Measurements from ENCODE around the gene DGCR2. TPM values are rescaled to one million over a fixed set of nuclear protein-coding genes. Genes with fewer than 3 reads are reported as not detected.
"Not testable (repeated sequence)": the region's sequence is repeated elsewhere in the genome, so short reads cannot be mapped to it uniquely, and the experiment has no call there.

Gene DGCR2
- total RNA-seq, 2 donors from 2014 or later, result 29.6 to 34.6 TPM

DNA sequence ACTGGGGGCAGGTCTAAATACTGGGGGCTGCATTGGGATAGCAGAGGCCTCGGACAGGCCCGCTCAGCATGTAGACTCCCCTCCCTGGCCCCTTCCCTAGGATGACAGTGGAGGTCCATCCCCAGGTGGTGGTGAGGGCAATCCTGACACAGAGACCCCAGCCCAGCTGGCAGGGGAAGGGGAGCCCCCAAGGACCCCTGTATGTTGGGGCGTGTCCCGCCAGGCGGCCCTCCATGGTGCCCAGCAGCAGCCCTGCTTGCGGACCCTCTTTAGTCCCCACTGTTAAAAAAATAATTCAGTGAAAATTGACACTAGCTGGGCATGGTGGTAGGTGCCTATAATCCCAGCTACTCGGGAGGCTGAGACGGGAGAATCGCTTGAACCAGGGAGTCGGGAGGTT lies 98.3 kb downstream of the DGCR2 start:
- H3K27me3 Mint-ChIP-seq, result peaks cover 10 to 16% of the 10 kb centered on the region in 2 donors
- H3K4me1 Mint-ChIP-seq (ENCODE audit: low read depth in 2 of 2); H3K4me3 Mint-ChIP-seq; H3K9me3 Mint-ChIP-seq; DNase-seq (ENCODE audit: low spot score); H3K36me3 Mint-ChIP-seq; ATAC-seq; H3K27ac Mint-ChIP-seq: not testable (repeated sequence)

DNA sequence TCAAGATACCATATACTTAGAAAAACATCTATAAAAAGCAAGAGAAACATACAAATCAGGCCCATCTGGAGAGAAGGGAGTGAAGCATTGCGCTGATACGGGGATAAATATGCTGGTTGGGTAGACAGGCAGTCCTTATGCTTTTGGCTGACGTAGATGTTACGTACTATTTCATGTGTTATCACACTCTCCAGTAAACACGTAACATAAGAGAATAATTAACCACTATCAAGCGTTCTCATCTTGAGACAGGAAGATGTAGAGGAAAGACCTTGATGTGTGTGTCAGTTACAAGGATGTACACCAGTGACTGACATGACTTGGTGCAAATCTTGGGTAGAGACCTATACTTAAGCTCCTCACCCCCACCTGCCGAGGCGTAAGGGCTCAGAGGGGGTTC lies 99.5 kb downstream of the DGCR2 start:
- H3K4me1 Mint-ChIP-seq (ENCODE audit: low read depth in 2 of 2), result no peaks in the 10 kb centered on the region
- no peak overlapping the region for H3K4me3 Mint-ChIP-seq
- no peak for ATAC-seq
- H3K36me3 Mint-ChIP-seq, result no peaks in the 10 kb centered on the region
- H3K27ac Mint-ChIP-seq, result no peak overlapping the region
- H3K9me3 Mint-ChIP-seq, result no peaks in the 10 kb centered on the region
- peaks cover 7 to 16% of the 10 kb centered on the region in 2 donors for H3K27me3 Mint-ChIP-seq
- DNase-seq (ENCODE audit: low spot score), result no peak

DNA sequence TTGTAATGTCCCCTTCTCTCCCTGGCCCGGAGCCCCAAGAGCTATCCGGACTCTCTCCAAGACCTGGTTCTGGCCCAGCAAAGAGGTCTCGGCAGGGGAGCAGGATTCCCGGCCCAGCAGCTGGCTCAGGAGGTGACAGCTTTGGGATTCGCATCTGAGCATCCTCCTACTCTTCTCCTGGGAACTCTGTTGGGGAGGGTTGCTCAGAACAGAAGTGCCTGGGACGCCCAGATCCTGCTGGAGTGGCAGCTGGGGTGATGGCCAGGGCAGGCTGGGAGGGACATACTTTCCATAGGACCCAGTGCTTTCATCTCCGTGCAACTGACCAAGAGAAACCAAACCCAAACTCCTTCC lies 102.6 kb downstream of the DGCR2 start:
- Mint-ChIP-seq H3K9me3 (no peaks in the 10 kb centered on the region), H3K4me3 (no peak overlapping the region), H3K27ac (no peak overlapping the region), H3K36me3 (no peaks in the 10 kb centered on the region), H3K4me1 (ENCODE audit: low read depth in 2 of 2) (no peaks in the 10 kb centered on the region), H3K27me3 (peaks cover 3 to 8% of the 10 kb centered on the region in 2 donors)
- DNase-seq (ENCODE audit: low spot score) (no peak), ATAC-seq (no peak)

DNA sequence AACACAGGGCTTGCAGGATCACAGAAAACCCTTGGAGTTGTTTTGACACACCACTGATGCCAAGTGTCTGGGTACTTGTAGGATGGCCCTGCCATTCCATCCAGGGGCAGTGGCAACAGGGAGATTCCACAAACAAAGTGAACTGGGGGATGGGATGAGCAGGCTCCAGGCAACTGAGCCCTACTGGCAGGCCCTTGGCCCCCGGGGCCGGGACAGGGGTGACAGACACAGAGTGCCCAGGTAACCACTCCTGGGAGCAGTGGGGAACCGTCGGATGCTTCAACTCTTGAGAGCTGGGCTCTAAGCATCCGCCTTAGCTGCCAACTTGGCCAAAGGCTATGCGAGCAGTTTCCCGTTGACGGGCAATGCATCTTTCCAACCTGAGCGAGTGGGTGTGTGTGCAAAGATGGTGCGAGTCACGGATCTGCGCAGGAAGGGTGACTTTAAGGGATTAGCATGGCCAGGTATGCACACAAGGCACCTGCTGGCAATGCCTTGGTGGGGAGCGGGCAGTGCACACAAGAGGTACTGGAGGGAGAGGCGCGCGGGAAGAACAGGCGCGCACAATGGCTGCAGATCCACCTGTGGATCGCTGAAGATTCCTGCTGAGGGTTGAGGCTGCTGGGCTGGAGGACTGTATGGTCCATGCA lies 103.1 kb downstream of the DGCR2 start:
- DNase-seq (ENCODE audit: low spot score) (no peak), ATAC-seq (peak in 1 of 2 donors; percentile 26)
- Mint-ChIP-seq H3K4me1 (ENCODE audit: low read depth in 2 of 2) (no peaks in the 10 kb centered on the region), H3K27me3 (peaks cover 3 to 8% of the 10 kb centered on the region in 2 donors), H3K27ac (no peak overlapping the region), H3K4me3 (no peak overlapping the region), H3K9me3 (no peaks in the 10 kb centered on the region), H3K36me3 (no peaks in the 10 kb centered on the region)

DNA sequence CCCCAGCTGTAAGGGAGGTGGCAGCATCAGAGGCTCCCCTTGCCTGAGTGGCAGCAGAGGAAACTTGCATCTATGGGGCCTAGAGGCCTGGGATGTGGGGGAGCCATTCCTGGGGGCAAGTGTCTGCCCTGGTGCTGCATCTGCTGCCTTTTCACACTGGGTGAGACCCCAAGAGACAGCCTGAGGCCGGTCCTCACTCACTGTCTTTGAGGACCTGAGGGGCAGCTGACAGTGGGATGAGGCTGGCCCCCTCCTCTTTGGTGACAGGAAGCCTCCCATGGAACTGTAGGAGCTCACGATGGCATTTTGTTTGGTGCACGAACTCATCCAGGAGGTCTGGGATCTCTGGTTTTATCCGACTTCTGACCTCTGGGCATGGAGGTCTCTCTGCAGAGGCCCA lies 104.0 kb downstream of the DGCR2 start:
- no peaks in the 10 kb centered on the region for H3K36me3 Mint-ChIP-seq
- no peaks in the 10 kb centered on the region for H3K9me3 Mint-ChIP-seq
- DNase-seq (ENCODE audit: low spot score), result no peak
- peaks cover 3 to 8% of the 10 kb centered on the region in 2 donors for H3K27me3 Mint-ChIP-seq
- ATAC-seq, result no peak
- no peaks in the 10 kb centered on the region for H3K4me1 Mint-ChIP-seq (ENCODE audit: low read depth in 2 of 2)
- no peak overlapping the region for H3K27ac Mint-ChIP-seq
- H3K4me3 Mint-ChIP-seq, result no peak overlapping the region

DNA sequence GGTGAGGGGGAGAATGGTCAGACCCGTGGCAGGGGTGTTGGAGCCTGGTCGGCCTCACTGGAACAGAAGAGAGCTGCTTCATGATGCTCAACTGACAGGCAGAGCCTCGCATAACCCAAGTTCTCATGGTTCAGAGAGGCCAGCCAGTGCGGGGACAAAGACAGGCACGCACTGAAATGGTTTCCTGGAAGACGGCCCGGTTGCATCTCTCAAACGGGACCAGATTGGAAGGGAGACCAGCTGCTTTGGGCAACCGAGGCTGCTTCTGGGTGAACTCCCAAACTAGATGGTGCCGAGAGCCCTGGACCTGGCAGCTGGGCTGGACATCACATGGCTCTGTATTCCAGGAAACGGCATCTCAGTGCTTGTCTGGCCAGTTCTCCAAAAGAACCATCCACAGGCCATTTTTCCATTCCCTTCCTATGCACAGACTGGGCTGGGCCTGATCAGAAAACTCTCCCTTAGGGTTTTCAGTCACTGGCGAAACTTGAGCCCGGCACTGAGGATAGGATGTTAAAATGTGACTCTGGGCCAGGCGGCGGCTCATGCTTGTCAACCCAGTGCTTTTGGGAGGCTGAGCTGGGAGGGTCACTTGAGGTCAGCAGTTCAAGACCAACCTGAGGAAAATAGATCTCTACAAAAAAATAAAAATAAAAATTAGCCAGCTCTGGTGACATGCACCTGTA lies 106.0 kb downstream of the DGCR2 start:
- Mint-ChIP-seq H3K9me3 (no peaks in the 10 kb centered on the region), H3K27me3 (peaks cover 8 to 10% of the 10 kb centered on the region in 2 donors), H3K4me3 (no peak overlapping the region), H3K36me3 (no peaks in the 10 kb centered on the region), H3K27ac (no peak overlapping the region), H3K4me1 (ENCODE audit: low read depth in 2 of 2) (no peaks in the 10 kb centered on the region)
- DNase-seq (ENCODE audit: low spot score) (no peak), ATAC-seq (peak in 1 of 2 donors; percentile 28)

DNA sequence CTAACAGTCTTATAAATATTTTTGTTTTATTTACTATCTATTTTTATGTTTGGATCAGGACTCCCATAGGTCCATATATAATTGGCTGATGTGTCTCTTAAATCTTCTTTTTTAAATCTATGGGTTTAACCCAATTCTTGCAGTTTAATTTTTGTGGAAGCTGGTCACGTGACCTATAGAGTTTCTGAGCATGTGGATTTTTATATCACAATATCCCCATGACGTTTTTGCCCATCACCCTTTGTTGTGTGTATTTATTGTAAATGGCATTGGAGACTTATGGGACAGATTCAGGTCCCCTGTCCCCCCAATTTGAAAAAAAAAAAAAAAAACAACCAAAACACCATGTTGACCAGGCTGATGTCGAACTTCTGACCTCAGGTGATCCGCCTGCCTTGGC lies 107.3 kb downstream of the DGCR2 start:
- Mint-ChIP-seq H3K36me3 (no peaks in the 10 kb centered on the region), H3K9me3 (no peaks in the 10 kb centered on the region), H3K4me1 (ENCODE audit: low read depth in 2 of 2) (no peaks in the 10 kb centered on the region), H3K27me3 (peaks cover 9 to 11% of the 10 kb centered on the region in 2 donors), H3K27ac (no peak overlapping the region), H3K4me3 (no peak overlapping the region)
- DNase-seq (ENCODE audit: low spot score) (no peak), ATAC-seq (no peak)

DNA sequence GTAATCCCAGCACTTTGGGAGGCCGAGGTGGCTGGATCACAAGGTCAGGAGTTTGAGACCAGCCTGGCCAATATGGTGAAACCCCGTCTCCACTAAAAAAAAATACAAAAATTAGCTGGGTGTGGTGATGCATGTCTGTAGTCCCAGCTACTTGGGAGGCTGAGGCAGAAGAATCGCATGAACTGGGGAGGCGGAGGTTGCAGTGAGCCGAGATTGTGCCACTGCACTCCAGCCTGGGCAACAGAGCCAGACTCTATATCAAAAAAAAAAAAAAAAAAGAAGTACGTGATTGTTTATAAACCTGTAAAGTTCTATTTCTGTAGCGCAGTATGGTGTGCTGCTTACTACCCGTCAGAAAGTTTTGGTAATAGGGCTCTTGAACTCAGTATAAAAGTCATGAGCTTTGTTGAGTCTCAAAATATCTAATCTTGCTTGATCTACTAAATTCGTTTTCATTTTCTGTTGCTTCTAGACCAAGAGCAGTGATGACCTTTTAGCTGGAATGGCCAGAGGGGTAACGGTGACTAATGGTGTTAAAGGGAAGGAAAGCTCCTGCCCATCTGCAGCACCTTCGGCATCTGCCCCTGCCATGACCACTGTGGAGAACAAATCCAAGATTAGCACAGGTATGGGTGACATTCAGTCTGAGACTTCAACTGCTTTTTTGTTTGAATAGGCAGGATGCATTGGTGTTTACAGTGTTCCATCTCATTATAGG lies 108.2 kb downstream of the DGCR2 start:
- not testable (repeated sequence) for H3K4me3 Mint-ChIP-seq; H3K36me3 Mint-ChIP-seq; DNase-seq (ENCODE audit: low spot score); H3K27ac Mint-ChIP-seq; H3K4me1 Mint-ChIP-seq (ENCODE audit: low read depth in 2 of 2); H3K9me3 Mint-ChIP-seq; ATAC-seq
- peaks cover 8 to 11% of the 10 kb centered on the region in 2 donors for H3K27me3 Mint-ChIP-seq

DNA sequence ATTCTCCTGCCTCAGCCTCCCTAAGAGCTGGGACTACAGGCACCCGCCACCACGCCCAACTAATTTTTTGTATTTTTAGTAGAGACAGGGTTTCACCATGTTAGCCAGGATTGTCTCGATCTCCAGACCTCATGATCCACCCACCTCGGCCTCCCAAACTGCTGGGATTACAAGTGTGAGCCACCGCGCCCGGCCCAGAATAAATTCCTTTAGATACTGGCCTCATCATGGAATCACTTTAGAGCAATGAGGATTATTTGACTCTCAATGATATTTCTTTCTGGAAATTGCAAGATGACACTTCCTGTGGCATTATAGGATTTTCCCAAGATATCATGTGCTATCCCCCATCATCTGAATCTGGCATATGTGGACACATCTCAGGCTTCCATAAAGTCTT lies 108.8 kb downstream of the DGCR2 start:
- H3K36me3 Mint-ChIP-seq; H3K27ac Mint-ChIP-seq; DNase-seq (ENCODE audit: low spot score); H3K4me3 Mint-ChIP-seq; H3K9me3 Mint-ChIP-seq; ATAC-seq; H3K4me1 Mint-ChIP-seq (ENCODE audit: low read depth in 2 of 2): not testable (repeated sequence)
- H3K27me3 Mint-ChIP-seq, result peaks cover 11 to 16% of the 10 kb centered on the region in 2 donors

DNA sequence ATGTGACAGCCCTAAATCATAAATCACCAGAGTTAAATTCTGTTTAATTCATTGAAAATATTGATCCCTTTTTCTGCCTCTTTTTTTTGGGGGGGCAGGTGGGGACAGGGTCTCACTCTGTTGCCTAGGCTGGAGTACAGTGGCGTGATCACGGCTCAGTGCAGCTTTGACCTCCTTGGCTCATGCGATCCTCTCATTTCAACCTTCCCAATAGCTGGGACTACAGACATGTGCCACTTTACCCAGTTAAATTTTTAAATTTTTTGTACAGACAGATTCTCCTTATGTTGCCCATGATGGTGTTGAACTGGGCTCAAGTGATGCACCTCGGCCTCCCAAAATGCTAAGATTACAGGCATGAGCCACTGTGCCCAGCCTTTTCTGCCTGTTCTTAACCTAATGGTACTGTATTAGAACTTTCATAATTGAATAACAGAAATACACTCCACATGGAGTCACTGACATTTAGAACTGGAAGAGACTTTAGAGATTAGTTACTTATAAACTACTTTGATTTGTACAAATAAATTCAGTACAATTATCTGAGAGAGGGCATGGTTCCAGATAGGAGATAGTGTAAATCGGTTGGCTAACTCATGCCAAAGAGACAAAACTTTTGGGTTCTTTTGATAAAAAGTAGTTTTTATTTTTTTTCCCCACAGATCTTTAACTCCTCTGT lies 109.8 kb downstream of the DGCR2 start:
- DNase-seq (ENCODE audit: low spot score) (no peak), ATAC-seq (no peak)
- no peaks in the 10 kb centered on the region for H3K36me3 Mint-ChIP-seq
- no peak overlapping the region for H3K27ac Mint-ChIP-seq
- no peaks in the 10 kb centered on the region for H3K4me1 Mint-ChIP-seq (ENCODE audit: low read depth in 2 of 2)
- no peak overlapping the region for H3K4me3 Mint-ChIP-seq
- H3K27me3 Mint-ChIP-seq, result peaks cover 11 to 16% of the 10 kb centered on the region in 2 donors
- no peaks in the 10 kb centered on the region for H3K9me3 Mint-ChIP-seq

DNA sequence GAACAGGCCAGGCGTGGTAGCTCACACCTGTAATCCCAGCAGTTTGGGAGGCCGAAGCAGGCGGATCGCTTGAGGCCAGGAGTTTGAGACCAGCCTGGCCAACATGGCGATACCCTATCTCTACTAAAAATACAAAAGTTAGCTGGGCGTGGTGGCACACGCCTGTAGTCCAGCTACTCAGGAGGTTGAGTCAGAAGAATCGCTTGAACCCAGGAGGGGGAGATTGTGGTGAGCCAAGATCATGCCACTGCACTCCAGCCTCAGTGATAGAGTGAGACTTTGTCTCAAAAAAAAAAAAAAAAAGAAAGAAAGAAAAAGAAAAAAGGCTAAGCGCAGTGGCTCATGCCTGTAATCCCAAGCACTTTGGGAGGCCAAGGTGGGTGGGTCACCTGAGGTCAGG lies 110.6 kb downstream of the DGCR2 start:
- not testable (repeated sequence) for H3K9me3 Mint-ChIP-seq; ATAC-seq; H3K27ac Mint-ChIP-seq; H3K4me1 Mint-ChIP-seq (ENCODE audit: low read depth in 2 of 2); DNase-seq (ENCODE audit: low spot score); H3K4me3 Mint-ChIP-seq; H3K36me3 Mint-ChIP-seq
- peaks cover 11 to 16% of the 10 kb centered on the region in 2 donors for H3K27me3 Mint-ChIP-seq

DNA sequence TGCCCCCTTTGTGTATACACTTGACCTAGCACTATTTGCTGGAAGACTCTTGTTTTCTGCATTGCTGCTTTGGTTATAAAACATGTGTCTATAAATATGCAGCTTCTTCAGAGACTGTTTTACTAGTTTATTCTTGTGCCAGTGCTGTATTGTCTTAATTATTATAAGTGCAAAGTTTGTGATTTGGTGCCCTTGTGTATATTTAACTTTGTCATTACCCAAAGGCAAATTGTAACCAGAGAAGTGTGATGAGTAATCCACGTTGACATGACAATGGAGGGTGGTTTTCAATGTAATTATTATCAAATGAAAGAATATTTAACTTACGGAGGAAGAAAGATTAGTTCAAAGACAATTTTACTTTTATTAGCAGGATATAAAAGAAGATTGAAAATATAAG lies 111.1 kb downstream of the DGCR2 start:
- Mint-ChIP-seq H3K9me3 (no peaks in the 10 kb centered on the region), H3K27me3 (peaks cover 11 to 16% of the 10 kb centered on the region in 2 donors), H3K27ac (no peak overlapping the region), H3K4me3 (no peak overlapping the region), H3K36me3 (no peaks in the 10 kb centered on the region), H3K4me1 (ENCODE audit: low read depth in 2 of 2) (no peaks in the 10 kb centered on the region)
- no peak for ATAC-seq
- no peak for DNase-seq (ENCODE audit: low spot score)

DNA sequence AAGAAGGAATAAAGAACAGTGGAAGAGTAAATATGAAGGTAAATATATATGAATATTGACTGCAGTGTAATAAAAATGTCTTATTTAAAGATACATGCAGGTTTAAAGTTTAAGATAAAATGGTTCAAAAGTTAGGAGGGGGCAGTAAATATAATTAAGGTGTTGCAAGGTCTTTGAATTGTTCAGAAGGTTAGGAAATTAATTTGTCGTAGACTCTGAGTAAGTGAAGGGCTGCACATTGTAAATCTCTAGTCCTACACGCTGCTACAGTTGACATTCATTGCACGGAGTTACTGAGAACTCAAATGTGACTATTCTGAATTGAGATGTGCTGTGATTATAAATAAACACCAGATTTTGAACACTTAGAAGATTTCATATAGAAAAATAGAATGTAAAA lies 116.3 kb downstream of the DGCR2 start:
- Mint-ChIP-seq H3K27me3 (peaks cover 17 to 20% of the 10 kb centered on the region in 2 donors), H3K9me3 (no peaks in the 10 kb centered on the region), H3K4me1 (ENCODE audit: low read depth in 2 of 2) (no peaks in the 10 kb centered on the region), H3K36me3 (no peaks in the 10 kb centered on the region), H3K27ac (no peak overlapping the region), H3K4me3 (no peak overlapping the region)
- ATAC-seq, result no peak
- DNase-seq (ENCODE audit: low spot score), result no peak

DNA sequence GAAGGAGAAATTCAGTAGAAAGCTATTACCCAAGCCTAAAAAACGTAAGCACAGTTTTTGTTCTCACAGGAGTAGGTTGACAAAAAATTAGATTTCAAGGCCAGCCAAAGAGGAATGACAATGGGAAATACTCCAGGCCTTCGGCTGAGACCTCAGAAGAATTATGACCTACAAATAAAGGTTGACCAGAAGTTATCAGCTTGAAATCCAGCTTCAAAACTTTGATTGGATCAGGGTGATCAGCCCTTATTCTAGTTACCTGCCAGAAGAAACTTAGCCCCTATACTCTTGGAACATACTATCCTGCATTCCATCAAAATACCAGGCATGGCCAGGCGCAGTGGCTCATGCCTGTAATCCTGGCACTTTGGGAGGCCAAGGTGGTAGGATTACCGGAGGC lies 117.7 kb downstream of the DGCR2 start:
- Mint-ChIP-seq H3K4me3 (no peak overlapping the region), H3K36me3 (no peaks in the 10 kb centered on the region), H3K4me1 (ENCODE audit: low read depth in 2 of 2) (no peaks in the 10 kb centered on the region), H3K27me3 (peaks cover 16 to 17% of the 10 kb centered on the region in 2 donors), H3K27ac (no peak overlapping the region), H3K9me3 (no peaks in the 10 kb centered on the region)
- no peak for ATAC-seq
- DNase-seq (ENCODE audit: low spot score), result no peak
